Measurements from ENCODE around the gene TMEM238.
A peak's percentile ranks its signal among the peaks of the same experiment; 100 is the strongest.

TMEM238 gene

DNA sequence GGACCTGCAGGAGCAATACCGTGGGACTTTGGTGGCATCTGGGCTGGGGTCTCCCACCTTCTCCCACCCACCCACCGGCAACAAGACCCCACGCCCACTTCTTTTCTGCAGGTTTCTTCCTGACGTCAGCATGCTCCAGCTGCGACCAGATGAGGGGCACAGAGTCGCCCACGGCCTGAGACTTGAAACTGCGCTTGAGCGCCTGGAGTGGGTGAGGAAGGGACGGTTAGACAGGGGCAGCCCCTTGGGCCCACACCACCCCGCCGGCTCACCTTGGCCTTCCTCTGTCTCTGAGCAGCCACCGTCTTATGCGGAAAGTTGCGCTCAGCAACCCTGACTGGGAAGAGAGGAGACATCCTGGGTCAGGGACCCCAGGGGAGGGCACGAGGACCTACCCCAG lies 23.2 kb downstream of the TMEM238 start:
- Mint-ChIP-seq H3K27ac (no peak overlapping the region), H3K9me3 (no peaks in the 10 kb centered on the region), H3K4me3 (no peak overlapping the region), H3K4me1 (ENCODE audit: low read depth) (no peaks in the 10 kb centered on the region), H3K36me3 (ENCODE audit: low read depth) (no peaks in the 10 kb centered on the region), H3K27me3 (peaks cover 4% of the 10 kb centered on the region)

DNA sequence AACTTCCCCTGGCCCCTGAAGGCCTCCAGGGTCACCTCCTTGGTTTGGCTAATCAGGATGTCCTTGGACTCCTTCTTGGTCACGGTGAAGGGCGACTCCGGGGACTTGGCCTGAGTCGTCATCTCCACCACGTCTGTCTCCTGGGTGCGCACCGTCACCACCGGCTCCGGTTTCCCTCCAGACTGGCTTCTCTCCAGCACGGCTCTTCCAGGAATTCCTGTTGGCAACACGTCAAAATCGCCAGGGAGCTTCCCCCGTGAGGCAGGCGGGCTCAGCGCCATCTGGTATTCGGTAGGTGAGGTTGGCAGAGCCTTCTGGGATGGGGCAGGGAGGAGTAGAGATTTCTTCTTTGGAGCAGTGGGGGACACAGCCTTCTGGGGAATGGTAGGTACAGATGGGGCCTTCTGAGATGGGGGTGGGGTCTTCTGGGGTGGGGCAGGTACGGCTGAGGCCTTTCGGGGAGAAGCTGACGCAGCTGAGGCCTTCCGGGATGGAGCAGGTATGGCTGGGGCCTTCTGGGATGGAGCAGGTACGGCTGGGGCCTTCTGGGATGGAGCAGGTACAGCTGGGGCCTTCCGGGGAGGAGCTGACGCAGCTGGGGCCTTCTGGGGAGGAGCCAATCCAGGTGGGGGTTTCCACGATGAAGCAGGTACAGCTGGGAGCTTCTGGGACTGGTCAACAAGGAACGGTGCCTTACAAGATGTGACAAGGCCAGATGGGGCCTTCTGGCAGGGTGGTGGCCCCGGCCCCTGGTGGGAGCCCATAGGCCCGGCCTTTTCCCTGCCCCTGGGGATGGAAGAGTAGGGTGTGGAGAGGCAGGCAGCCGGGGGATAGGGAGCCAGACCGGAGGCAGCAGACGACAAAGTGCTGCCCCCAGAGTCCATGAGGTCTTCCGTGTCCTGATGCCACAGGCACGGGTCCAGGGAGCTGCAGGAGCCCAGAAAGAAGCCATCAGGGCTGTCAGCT lies 24.9 kb downstream of the TMEM238 start:
- Mint-ChIP-seq H3K4me3 (no peak overlapping the region), H3K36me3 (ENCODE audit: low read depth) (no peaks in the 10 kb centered on the region), H3K9me3 (no peaks in the 10 kb centered on the region), H3K27ac (no peak overlapping the region), H3K4me1 (ENCODE audit: low read depth) (peaks cover 2% of the 10 kb centered on the region), H3K27me3 (peaks cover 13% of the 10 kb centered on the region)

DNA sequence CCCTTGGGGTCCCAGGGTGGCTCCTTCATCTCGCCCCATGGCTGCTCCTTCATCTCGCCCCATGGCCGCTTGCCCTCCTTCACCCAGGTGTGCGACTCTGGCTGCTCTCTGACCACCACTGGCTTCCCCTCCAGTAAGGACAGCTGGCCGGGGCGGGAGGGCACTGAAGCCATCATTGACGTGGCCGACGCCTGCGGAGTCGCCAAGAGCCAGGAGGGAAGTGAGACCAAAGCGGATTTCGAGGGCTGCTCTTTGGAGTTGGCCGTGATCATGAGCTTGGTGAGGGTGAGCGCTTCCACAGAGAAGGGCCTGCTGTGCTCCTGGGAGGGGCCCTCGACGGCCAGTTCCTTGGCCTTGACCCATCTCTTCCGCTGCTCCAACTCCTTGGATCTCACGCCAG lies 25.6 kb downstream of the TMEM238 start:
- H3K9me3 Mint-ChIP-seq = no peaks in the 10 kb centered on the region
- peaks cover 13% of the 10 kb centered on the region for H3K27me3 Mint-ChIP-seq
- H3K4me3 Mint-ChIP-seq = no peak overlapping the region
- H3K36me3 Mint-ChIP-seq (ENCODE audit: low read depth) = no peaks in the 10 kb centered on the region
- H3K27ac Mint-ChIP-seq = no peak overlapping the region
- H3K4me1 Mint-ChIP-seq (ENCODE audit: low read depth) = peaks cover 7% of the 10 kb centered on the region

DNA sequence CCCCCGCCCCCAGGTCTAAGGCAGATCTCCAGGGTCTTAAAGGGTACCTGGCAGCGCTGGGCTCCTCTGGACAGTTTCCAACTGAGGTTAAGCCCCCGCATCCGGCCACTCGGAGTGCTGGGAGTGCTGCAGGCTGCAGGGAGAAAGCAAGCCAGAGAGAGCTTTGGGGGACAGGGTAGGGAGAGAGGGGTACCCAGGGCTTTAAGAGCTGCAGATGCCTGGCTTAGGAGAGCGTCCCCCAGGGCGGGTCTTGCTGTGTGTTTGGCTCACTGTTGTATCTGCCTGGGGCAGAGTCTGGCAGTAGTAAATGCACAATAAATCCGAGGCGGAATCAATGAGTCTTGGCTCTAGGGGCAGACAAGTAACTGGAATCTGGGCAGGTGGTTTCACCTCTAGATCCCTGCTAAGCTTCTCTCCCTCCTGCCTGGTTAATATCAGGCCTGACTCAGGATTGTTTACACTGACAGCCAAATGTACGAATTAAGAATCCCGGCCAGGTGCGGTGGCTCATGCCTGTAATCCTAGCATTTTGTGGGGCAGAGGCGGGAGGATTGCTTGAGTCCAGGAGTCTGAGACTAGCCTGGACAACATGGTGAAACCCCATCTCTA lies 28.8 kb downstream of the TMEM238 start:
- H3K4me1 Mint-ChIP-seq (ENCODE audit: low read depth) = peaks cover 24% of the 10 kb centered on the region
- H3K9me3 Mint-ChIP-seq = no peaks in the 10 kb centered on the region
- peaks cover 42% of the 10 kb centered on the region for H3K27me3 Mint-ChIP-seq
- H3K36me3 Mint-ChIP-seq (ENCODE audit: low read depth) = no peaks in the 10 kb centered on the region
- no peak overlapping the region for H3K4me3 Mint-ChIP-seq
- no peak overlapping the region for H3K27ac Mint-ChIP-seq

DNA sequence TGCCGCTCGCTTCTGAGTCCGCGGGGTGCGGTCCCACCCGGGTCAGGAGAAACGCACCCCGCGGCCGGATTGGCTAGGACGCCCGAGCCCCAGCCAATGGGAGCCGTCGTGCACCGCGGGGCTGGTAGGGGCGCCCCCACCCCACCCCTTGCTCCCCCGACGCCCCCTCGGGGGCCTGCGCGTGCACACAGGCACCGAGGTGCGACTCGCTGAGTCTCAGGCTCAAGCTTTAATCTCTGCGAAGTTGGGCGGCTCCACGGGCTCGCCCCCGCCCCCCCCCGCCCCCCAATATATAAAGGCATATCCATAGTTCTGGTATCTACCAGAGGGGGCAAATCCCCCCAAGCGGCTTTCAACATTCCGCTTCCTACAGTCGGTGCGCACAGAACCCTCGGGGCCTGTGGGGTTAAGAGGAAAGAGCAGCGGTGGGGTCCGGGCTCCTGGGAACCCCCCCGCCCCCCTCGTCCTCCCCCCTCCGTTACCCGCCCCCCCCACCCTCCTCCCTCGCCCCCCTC lies 29.3 kb downstream of the TMEM238 start, which contains the start of gene COX6B2:
Gene COX6B2 (minus strand): TSS at position 22 of the 515 bp plus-strand sequence. CDS start 198 bp downstream, outside the sequence.
- Mint-ChIP-seq H3K4me3 (peak within 1 kb of the TSS; percentile 62), H3K9me3 (no peaks in the 10 kb centered on the region), H3K36me3 (ENCODE audit: low read depth) (no peaks in the 10 kb centered on the region), H3K27me3 (peaks cover 42% of the 10 kb centered on the region), H3K27ac (no peak within 1 kb of the TSS), H3K4me1 (ENCODE audit: low read depth) (peaks cover 24% of the 10 kb centered on the region)

DNA sequence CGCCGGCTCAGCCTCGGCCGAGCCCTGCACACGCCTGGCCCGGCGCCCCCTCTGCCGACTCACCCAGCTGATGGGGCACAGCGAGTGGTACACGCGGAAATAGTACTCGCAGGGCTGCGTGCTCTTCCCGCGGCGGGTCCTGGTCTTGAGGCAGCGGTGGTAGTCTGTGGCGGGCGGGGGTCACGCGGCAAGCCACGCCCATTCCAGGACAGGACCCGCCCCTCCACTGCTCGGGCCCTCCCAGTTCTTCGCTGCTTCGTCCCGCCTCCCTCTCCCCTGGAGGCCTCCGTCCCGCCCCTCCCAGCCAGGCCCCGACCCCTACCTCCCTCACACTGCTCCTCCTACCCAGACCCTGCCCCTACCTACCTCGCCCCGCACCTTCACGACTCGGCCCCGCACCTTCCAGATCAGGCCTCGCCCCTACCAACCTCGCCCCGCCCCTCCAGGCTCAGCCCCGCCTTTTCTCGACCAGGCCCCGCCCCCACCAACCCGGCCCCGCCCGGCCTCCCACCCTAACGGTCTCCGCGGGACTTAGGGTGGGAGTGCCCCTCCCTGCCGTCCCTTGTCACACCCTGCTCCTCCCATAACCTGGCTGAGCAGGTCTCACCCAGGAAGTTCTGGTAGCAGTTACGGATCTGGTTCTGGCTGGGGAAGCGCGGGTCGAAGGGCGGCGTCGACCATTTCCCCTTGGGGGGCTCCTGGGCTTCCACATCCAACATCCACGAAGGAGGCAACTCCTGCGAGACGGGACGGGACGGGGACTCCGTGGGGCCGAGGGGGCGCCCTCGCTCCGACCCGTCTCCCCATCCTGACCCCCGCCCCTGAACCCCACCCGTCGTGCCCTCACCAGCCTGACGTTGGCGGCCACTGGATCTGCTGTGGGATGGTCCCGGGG lies 30.0 kb downstream of the TMEM238 start:
- H3K27me3 Mint-ChIP-seq = peaks cover 42% of the 10 kb centered on the region

DNA sequence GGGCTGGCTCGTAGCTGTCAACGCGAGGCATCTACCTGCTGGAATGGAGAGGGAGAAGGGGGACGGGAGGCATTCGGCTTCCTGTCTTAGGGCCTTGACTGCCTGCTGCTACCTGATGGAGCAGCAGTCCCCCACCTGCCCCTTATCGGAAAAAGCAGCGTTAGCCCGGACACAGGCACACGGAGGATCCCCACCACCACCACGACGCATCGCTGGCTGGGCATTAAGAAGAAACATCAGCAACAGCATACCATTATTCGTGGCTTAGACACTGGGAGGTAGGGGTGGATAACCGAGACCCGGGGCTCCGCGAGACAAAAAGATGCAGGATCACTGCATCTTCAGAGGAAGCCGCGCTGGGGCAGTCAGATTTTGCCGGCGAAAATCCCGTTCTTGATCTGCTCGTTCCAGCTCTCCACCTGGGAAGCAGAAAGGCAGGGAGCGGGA lies 30.7 kb downstream of the TMEM238 start:
- Mint-ChIP-seq H3K36me3 (ENCODE audit: low read depth) (no peaks in the 10 kb centered on the region), H3K9me3 (no peaks in the 10 kb centered on the region), H3K4me1 (ENCODE audit: low read depth) (peaks cover 24% of the 10 kb centered on the region), H3K4me3 (peak overlapping the region; percentile 62), H3K27me3 (peaks cover 42% of the 10 kb centered on the region), H3K27ac (no peak overlapping the region)

More for the DNA sequence above, 30.0 kb downstream of the TMEM238 start:
- H3K4me1 Mint-ChIP-seq (ENCODE audit: low read depth) = peaks cover 24% of the 10 kb centered on the region
- H3K27ac Mint-ChIP-seq = no peak overlapping the region
- peak overlapping the region; percentile 62 for H3K4me3 Mint-ChIP-seq
- H3K36me3 Mint-ChIP-seq (ENCODE audit: low read depth) = no peaks in the 10 kb centered on the region
- H3K9me3 Mint-ChIP-seq = no peaks in the 10 kb centered on the region

DNA sequence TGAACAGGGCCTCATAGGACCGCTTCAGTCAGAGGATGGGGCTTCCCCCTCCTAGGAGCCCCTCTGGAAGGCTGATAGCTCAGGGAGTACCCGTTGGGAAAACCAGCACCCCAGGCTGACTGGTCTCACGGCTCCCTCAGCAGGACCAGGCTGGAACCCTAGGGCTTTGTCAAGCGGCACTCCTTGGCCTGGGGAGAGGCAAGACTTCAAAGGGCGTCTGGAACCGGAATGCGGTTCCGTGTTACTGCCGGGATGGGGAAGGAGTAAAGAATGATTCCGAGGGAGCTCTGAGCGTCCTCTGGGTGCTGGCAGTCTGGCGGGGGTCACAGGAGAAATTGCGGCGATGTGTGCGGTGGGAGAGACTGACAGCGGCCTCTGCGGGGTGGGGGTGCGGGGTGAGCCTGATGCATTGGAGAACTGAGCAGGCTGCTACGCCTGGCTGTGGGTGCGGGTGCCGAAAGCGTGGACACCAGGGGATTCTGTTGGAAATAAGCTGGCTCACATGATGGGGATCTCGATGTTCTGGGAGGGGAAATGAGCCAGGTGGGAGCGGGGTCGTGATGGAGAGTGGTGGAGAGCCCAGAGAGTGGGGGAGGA lies 31.4 kb downstream of the TMEM238 start:
- Mint-ChIP-seq H3K9me3 (no peaks in the 10 kb centered on the region), H3K36me3 (ENCODE audit: low read depth) (no peaks in the 10 kb centered on the region), H3K27me3 (peaks cover 42% of the 10 kb centered on the region)

DNA sequence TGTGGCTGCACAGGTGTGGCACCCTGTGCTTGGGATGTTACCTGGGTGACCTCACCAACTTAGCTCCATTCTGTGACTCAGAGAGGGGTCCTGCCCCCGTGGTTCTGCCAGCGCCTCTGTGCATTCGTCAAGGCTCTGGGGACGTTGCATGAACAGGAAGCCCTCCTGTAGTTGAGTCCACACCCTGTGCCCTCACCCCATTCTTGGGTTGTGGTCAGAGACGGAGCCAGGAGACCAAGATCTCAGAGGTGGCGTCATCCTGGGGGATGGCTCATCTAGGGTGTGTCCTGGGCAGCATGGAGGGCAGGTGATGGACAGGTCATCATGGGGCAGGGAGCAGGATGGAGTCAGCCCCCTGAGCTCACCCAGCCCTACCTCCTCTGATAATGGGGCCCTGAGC lies 32.1 kb downstream of the TMEM238 start:
- no peak overlapping the region for H3K4me3 Mint-ChIP-seq
- peaks cover 42% of the 10 kb centered on the region for H3K27me3 Mint-ChIP-seq
- H3K36me3 Mint-ChIP-seq (ENCODE audit: low read depth) = no peaks in the 10 kb centered on the region
- peaks cover 24% of the 10 kb centered on the region for H3K4me1 Mint-ChIP-seq (ENCODE audit: low read depth)
- no peaks in the 10 kb centered on the region for H3K9me3 Mint-ChIP-seq
- no peak overlapping the region for H3K27ac Mint-ChIP-seq

More for the DNA sequence above, 31.4 kb downstream of the TMEM238 start:
- Mint-ChIP-seq H3K27ac (no peak overlapping the region), H3K4me1 (ENCODE audit: low read depth) (peaks cover 24% of the 10 kb centered on the region), H3K4me3 (no peak overlapping the region)

DNA sequence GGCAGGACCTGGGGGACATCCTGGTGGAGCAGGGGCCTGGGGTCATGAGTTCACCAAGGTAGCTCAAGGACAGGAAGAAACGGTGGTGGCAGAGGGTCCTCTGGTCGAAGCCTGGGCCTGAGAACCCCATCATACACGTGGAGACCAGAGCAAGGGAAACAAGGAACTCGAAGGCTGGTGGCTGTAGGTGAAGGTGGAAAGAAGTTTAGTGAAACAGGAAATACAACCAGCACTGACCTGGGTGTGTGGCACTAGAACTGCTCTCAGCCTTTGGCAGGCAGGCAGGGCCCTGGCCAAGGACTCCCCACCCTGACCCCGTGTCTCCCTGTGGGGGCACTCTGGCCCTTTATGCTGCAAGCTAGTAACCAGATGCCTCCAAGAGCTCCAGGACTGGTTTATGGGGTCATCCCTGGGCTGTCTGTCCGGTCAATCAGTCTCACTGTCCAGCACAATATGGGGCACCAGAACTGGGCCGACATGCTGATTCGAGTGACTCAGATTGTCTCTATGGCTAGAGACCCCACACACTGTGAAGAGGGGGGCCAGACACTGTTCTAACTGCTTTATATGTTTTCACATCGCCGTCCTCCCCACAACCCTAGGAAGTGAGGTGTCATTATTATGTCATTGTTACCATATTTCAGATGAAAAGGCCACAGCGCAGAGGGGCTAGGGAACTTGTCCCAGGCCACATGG lies 33.3 kb downstream of the TMEM238 start:
- Mint-ChIP-seq H3K27me3 (peaks cover 36% of the 10 kb centered on the region), H3K36me3 (ENCODE audit: low read depth) (no peaks in the 10 kb centered on the region), H3K27ac (no peak overlapping the region), H3K4me1 (ENCODE audit: low read depth) (peaks cover 24% of the 10 kb centered on the region), H3K4me3 (no peak overlapping the region), H3K9me3 (no peaks in the 10 kb centered on the region)

DNA sequence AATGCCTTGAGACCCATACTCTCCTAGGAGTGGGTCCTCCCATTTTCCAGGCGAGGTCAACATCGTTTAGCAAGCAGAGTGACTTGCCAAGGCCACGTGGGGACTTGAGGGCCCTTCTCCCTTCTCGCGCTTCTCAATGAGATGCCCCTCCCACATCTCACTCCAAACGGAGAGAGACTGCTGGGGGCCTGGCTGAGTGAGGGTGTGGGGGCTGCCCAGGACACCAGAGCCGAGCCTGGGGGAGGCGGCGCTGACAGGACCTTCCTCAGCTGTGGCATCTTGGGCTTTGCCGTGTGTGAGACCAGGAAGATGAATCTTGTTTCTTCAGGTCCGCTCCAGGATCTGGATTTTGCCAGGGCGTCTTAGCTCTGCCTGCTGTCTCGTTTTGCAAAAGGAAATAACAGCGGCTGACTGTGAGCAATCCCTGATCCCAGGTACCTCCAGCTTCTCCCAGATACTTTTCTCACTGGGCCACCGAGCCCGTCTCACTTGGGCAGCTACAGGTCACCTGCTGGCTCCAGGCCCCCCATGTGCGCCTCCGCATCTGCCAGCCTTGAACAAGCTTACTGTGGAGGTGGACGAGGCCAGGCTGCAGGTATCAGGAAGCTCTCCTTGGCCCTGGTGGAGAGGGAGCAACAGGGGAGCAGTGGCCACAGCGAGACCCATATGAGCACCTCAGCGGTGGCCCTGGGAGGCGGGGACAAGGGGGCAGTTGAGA lies 35.6 kb downstream of the TMEM238 start:
- H3K4me1 Mint-ChIP-seq (ENCODE audit: low read depth) = peaks cover 16% of the 10 kb centered on the region
- no peak overlapping the region for H3K27ac Mint-ChIP-seq
- H3K9me3 Mint-ChIP-seq = no peaks in the 10 kb centered on the region
- H3K4me3 Mint-ChIP-seq = no peak overlapping the region
- H3K36me3 Mint-ChIP-seq (ENCODE audit: low read depth) = peaks cover 12% of the 10 kb centered on the region
- H3K27me3 Mint-ChIP-seq = peaks cover 29% of the 10 kb centered on the region

DNA sequence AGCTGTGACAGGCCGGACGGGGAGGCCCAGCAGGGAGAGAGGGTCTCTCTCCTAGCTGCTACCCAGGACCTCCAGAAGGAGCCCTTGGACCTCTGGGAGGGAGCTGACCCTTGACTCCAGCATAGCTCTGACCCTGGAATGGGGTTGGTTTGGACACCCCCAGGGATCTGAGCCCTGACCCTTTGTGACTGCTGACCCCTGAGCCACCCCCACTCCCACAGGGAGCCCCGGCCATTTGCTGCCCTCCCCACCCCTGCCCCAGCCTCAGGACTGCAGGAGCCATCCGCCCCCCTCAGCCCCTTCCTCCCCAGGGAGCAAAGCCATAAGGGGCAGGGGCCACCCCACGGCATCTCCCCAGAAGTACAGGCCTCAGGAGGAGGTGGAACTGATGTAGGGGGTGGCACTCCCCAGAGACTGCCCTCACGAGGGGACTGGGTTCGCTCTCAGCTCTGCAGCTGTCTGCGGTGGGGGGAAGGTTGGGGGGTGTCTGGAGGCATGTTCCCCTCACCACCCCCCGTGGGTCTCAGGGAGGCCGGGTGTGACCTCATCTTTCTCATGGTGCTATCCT lies 36.6 kb downstream of the TMEM238 start:
- Mint-ChIP-seq H3K9me3 (no peaks in the 10 kb centered on the region), H3K4me3 (no peak overlapping the region), H3K27ac (no peak overlapping the region), H3K36me3 (ENCODE audit: low read depth) (peaks cover 16% of the 10 kb centered on the region), H3K4me1 (ENCODE audit: low read depth) (peaks cover 7% of the 10 kb centered on the region), H3K27me3 (peaks cover 20% of the 10 kb centered on the region)

Data from stimulated activated naive CD8-positive, alpha-beta T cell treated with anti-CD3 and anti-CD28 coated beads, Interleukin-15, Interleukin-2, amounts not matched to agents 100 ng/mL and 50 ng/mL, for 24 hours (primary cell).